Kidney (tissue), 14 donors: ENCODE results near the gene TAF1. TPM values are rescaled to one million over a fixed set of nuclear protein-coding genes. Genes with fewer than 3 reads are reported as not detected.

ENCODE experiments used
- DNase-seq, 5 donors: peaks; one replicate each; pipeline ENCODE4 v3.0.0-alpha.2; 2013 to 2020
- FAIRE-seq: peaks from 2 replicates; lab custom pipeline; 2012; peaks lifted over from hg19 to GRCh38; lab: Jason Lieb, UNC
- H3K27ac ChIP-seq, 2 donors: one replicate each; pipeline ENCODE4 v1.7.0; 2013; ENCODE audit warnings: low read depth in 2 of 2, low read length in 2 of 2, inconsistent platforms in 1 of 2
- H3K27me3 ChIP-seq: one replicate; pipeline ENCODE4 v1.7.1; 2013; ENCODE audit warnings: low read length, inconsistent platforms; ENCODE audit not compliant: control insufficient read depth, insufficient read depth
- H3K36me3 ChIP-seq, 3 donors: one replicate each; pipeline versions ENCODE4 v1.7.0 to v1.7.1; 2013; ENCODE audit warnings: low read length in 3 of 3, control low read depth in 1 of 3, inconsistent platforms in 1 of 3; ENCODE audit not compliant: insufficient read depth in 3 of 3, control insufficient read depth in 2 of 3
- H3K4me1 ChIP-seq, 3 donors: one replicate each; pipeline versions ENCODE4 v1.7.0 to v1.7.1; 2013; ENCODE audit warnings: low read length in 3 of 3, inconsistent platforms in 1 of 3, low read depth in 1 of 3; ENCODE audit not compliant: control insufficient read depth in 2 of 3, insufficient read depth in 2 of 3
- H3K4me3 ChIP-seq, 3 donors: one replicate each; pipeline versions ENCODE4 v1.7.0 to v1.8.1; 2013; ENCODE audit warnings: low read length in 3 of 3, control low read depth in 1 of 3, inconsistent platforms in 1 of 3
- H3K9ac ChIP-seq, 3 donors: one replicate each; pipeline versions ENCODE4 v1.7.0 to v1.7.1; 2013; ENCODE audit warnings: low read length in 3 of 3, control low read depth in 1 of 3, inconsistent platforms in 1 of 3
- H3K9me3 ChIP-seq, 3 donors: one replicate each; pipeline versions ENCODE4 v1.7.0 to v1.7.1; 2013; ENCODE audit warnings: low read length in 3 of 3, control low read depth in 1 of 3, inconsistent platforms in 1 of 3; ENCODE audit not compliant: control insufficient read depth in 2 of 3, insufficient read depth in 1 of 3
- CTCF ChIP-seq: IDR thresholded peaks from 3 replicates; pipeline ENCODE4 v1.5.1; 2012; ENCODE audit warnings: mild to moderate bottlenecking, moderate library complexity, borderline replicate concordance; ENCODE audit not compliant: insufficient read depth; ENCODE audit errors: extremely low read depth
- intact Hi-C: fragments of 100-400 bp; cut with DNase I; formaldehyde crosslinking; loops from one replicate; pipeline ENCODE4 v1.11.1; 2022
- polyA plus RNA-seq: library from polyadenylated mRNA; stranded (reverse); fragments of 350-450 nt; fragmentation: Illumina TruSeq; extraction: RNeasy Lipid Tissue Mini Kit (QIAGEN cat#74804); gene quantifications from one replicate; pipeline ENCODE4 v1.2.3, GENCODE V29; 2014; ENCODE audit warnings: low read depth, low replicate concordance; ENCODE audit not compliant: insufficient read depth
- total RNA-seq: library from RNA; stranded (reverse); fragmentation: NEBNext Ultra II Directional; extraction: Animal tissue kit (Norgen Biotek cat#: 25700); gene quantifications from one replicate; pipeline ENCODE4 v1.2.1, GENCODE V29; 2021
- donor health status: control.
- donor health status: control.
- donor health status: control.
- donor health status: control.
- donor health status: control.
- donor health status: DM: yes; HTN: yes; CAD: no.
- donor health status: Normal renal cell carcinoma (clear cell type).

Gene TAF1
- total and polyA plus RNA-seq, 2 donors from 2014 or later: 4.0 to 45.0 TPM

- no peak for TF ChIP-seq CTCF
- no peak for FAIRE-seq
- peaks cover 0 to 21% (median 6%) of the 10 kb centered on the region in 3 donors for H3K36me3 ChIP-seq
- H3K27ac ChIP-seq: no peak overlapping the region
- no peaks in the 10 kb centered on the region for H3K27me3 ChIP-seq
- H3K4me3 ChIP-seq: no peak overlapping the region
- no peaks in the 10 kb centered on the region for H3K9me3 ChIP-seq
- no peaks in the 10 kb centered on the region for H3K4me1 ChIP-seq
- no peak overlapping the region for H3K9ac ChIP-seq
- DNase-seq: no peak
- intact Hi-C loops: no loop called here
Observed at GRCh38 chrX:71453056-71453455, 86.9 kb downstream of the TAF1 start.

- TF ChIP-seq CTCF: no peak
- Histone ChIP-seq H3K27me3 (no peaks in the 10 kb centered on the region), H3K4me1 (no peaks in the 10 kb centered on the region), H3K9me3 (no peaks in the 10 kb centered on the region), H3K9ac (no peak overlapping the region), H3K27ac (no peak overlapping the region), H3K4me3 (no peak overlapping the region), H3K36me3 (peaks cover 0 to 24% (median 6%) of the 10 kb centered on the region in 3 donors)
- FAIRE-seq (no peak), DNase-seq (no peak)
- intact Hi-C loops: no loop called here
Observed at GRCh38 chrX:71454222-71454621, 88.1 kb downstream of the TAF1 start.

GRCh38 chrX:71458866-71459265 lies 92.7 kb downstream of the TAF1 start:
- Histone ChIP-seq H3K9ac (no peak overlapping the region), H3K4me1 (no peaks in the 10 kb centered on the region), H3K4me3 (no peak overlapping the region), H3K27ac (no peak overlapping the region), H3K36me3 (peaks cover 8 to 52% (median 28%) of the 10 kb centered on the region in 3 donors), H3K27me3 (no peaks in the 10 kb centered on the region), H3K9me3 (no peaks in the 10 kb centered on the region)
- no peak for FAIRE-seq
- TF ChIP-seq CTCF: no peak
- intact Hi-C loops: no loop called here
- no peak for DNase-seq

GRCh38 chrX:71464968-71465367 lies 98.8 kb downstream of the TAF1 start:
- H3K36me3 ChIP-seq: peaks cover 8 to 21% (median 21%) of the 10 kb centered on the region in 3 donors
- FAIRE-seq: no peak

More at GRCh38 chrX:71464968-71465367, 98.8 kb downstream of the TAF1 start:
- Histone ChIP-seq H3K4me1 (no peaks in the 10 kb centered on the region), H3K9me3 (no peaks in the 10 kb centered on the region), H3K27ac (no peak overlapping the region), H3K9ac (no peak overlapping the region), H3K27me3 (no peaks in the 10 kb centered on the region), H3K4me3 (no peak overlapping the region)
- TF ChIP-seq CTCF: no peak
- intact Hi-C loops: no loop called here
- no peak for DNase-seq
